ENCODE measurements around the gene ZNF19.

The ZNF19 gene

DNA sequence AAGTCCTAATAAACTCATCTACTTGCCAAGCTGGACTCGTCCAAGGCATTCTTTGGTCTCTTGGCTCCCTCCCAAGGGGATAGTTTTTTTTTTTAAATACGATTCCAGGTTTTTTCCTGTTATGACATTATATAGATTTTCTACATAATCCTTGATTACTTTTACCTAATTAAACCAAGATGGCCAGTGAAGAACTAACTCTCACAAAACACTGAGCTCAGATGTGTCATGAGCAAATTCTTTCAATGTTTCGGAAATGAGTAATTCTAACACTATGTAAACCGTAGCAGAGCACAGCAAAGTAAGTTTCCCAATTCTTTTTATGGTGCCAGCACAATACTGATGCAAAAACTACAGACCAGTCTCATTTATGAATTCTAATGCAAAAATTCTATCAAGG lies 28.9 kb downstream of the ZNF19 start:
- Histone ChIP-seq H3K4me3 (ENCODE audit: low read length) (no peak overlapping the region), H3K9me3 (replicated peaks; ENCODE audit: insufficient read depth, low read length) (no peaks in the 10 kb centered on the region), H2AFZ (ENCODE audit: low read length) (no peak overlapping the region), H3K9ac (ENCODE audit: low read length) (no peak overlapping the region), H4K20me1 (ENCODE audit: insufficient read depth, low read length) (no peaks in the 10 kb centered on the region), H3K4me1 (ENCODE audit: low read length) (no peaks in the 10 kb centered on the region), H3K27me3 (replicated peaks; ENCODE audit: insufficient read depth, low read length) (no peaks in the 10 kb centered on the region), H3F3A (ENCODE audit: insufficient read depth, low read length) (no peaks in the 10 kb centered on the region), H3K36me3 (replicated peaks; ENCODE audit: insufficient read depth, low read length) (no peaks in the 10 kb centered on the region), H3K27ac (ENCODE audit: low read length) (no peak overlapping the region), H3K9me2 (replicated peaks; ENCODE audit: insufficient read depth, low read length) (no peaks in the 10 kb centered on the region), H3K79me2 (ENCODE audit: low read length) (peaks cover 14% of the 10 kb centered on the region), H3K4me2 (ENCODE audit: low read depth, low read length) (no peak overlapping the region)
- DNase-seq: no peak
- TF ChIP-seq CTCF (IDR thresholded peaks at IDR 0.05; ENCODE audit: low read length): no peak
- no peak for TF ChIP-seq EZH2phosphoT487 (IDR thresholded peaks at IDR 0.05; ENCODE audit: low read length)
- TF ChIP-seq EZH2 (optimal IDR thresholded peaks at IDR 0.05; ENCODE audit: low read depth, low read length): no peak

DNA sequence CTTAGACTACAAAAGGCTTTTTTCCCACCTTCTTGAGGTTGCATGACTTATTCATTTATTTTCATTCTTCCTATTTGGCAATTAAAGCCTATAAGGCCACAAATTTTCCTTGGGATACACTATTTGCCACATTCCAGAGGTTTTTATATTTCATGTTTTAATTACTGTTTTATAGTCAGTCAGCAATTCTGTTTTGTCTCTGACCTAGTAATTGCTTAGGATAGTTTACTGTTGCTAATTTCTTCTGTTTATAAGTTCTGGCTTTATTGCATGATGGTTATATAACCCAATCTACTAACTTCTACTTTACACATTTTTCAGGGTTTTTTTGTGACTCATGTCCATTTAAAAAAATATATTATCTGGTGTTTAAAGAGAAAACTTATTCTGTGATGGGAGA lies 29.6 kb downstream of the ZNF19 start:
- Histone ChIP-seq H3K9ac (ENCODE audit: low read length) (no peak overlapping the region), H3K27me3 (replicated peaks; ENCODE audit: insufficient read depth, low read length) (no peaks in the 10 kb centered on the region), H3K4me2 (ENCODE audit: low read depth, low read length) (no peak overlapping the region), H3K36me3 (replicated peaks; ENCODE audit: insufficient read depth, low read length) (no peaks in the 10 kb centered on the region), H4K20me1 (ENCODE audit: insufficient read depth, low read length) (no peaks in the 10 kb centered on the region), H3K9me3 (replicated peaks; ENCODE audit: insufficient read depth, low read length) (no peaks in the 10 kb centered on the region), H2AFZ (ENCODE audit: low read length) (no peak overlapping the region), H3K9me2 (replicated peaks; ENCODE audit: insufficient read depth, low read length) (no peaks in the 10 kb centered on the region), H3K79me2 (ENCODE audit: low read length) (peaks cover 14% of the 10 kb centered on the region), H3F3A (ENCODE audit: insufficient read depth, low read length) (no peaks in the 10 kb centered on the region), H3K27ac (ENCODE audit: low read length) (no peak overlapping the region), H3K4me3 (ENCODE audit: low read length) (no peak overlapping the region), H3K4me1 (ENCODE audit: low read length) (no peaks in the 10 kb centered on the region)
- no peak for TF ChIP-seq EZH2 (optimal IDR thresholded peaks at IDR 0.05; ENCODE audit: low read depth, low read length)
- no peak for TF ChIP-seq CTCF (IDR thresholded peaks at IDR 0.05; ENCODE audit: low read length)
- TF ChIP-seq EZH2phosphoT487 (IDR thresholded peaks at IDR 0.05; ENCODE audit: low read length): no peak
- DNase-seq: no peak

GRCh38 chr16:71456801-71457200 lies 32.3 kb downstream of the ZNF19 start:
- Histone ChIP-seq H3F3A (ENCODE audit: insufficient read depth, low read length) (no peaks in the 10 kb centered on the region), H3K27ac (ENCODE audit: low read length) (no peak overlapping the region), H3K79me2 (ENCODE audit: low read length) (peaks cover 12% of the 10 kb centered on the region), H3K36me3 (replicated peaks; ENCODE audit: insufficient read depth, low read length) (no peaks in the 10 kb centered on the region), H3K4me1 (ENCODE audit: low read length) (no peaks in the 10 kb centered on the region), H3K9me3 (replicated peaks; ENCODE audit: insufficient read depth, low read length) (no peaks in the 10 kb centered on the region), H3K27me3 (replicated peaks; ENCODE audit: insufficient read depth, low read length) (no peaks in the 10 kb centered on the region), H3K4me3 (ENCODE audit: low read length) (no peak overlapping the region), H4K20me1 (ENCODE audit: insufficient read depth, low read length) (no peaks in the 10 kb centered on the region), H2AFZ (ENCODE audit: low read length) (no peak overlapping the region), H3K9ac (ENCODE audit: low read length) (no peak overlapping the region), H3K4me2 (ENCODE audit: low read depth, low read length) (no peak overlapping the region), H3K9me2 (replicated peaks; ENCODE audit: insufficient read depth, low read length) (no peaks in the 10 kb centered on the region)
- DNase-seq: no peak
- no peak for TF ChIP-seq EZH2 (optimal IDR thresholded peaks at IDR 0.05; ENCODE audit: low read depth, low read length)
- TF ChIP-seq CTCF (IDR thresholded peaks at IDR 0.05; ENCODE audit: low read length): no peak
- TF ChIP-seq EZH2phosphoT487 (IDR thresholded peaks at IDR 0.05; ENCODE audit: low read length): no peak
